AG09319 (cell line): ENCODE measurements around the gene BTBD9.

Source experiments
- DNase-seq: peaks from one replicate; pipeline ENCODE4 v3.0.0-alpha.2; 2010; ENCODE audit warnings: low read depth; ENCODE audit errors: extremely low read depth
- TF ChIP-seq, protein P1 (sequence below): IDR thresholded peaks from 2 replicates; pipeline ENCODE4 v1.5.1; 2011; ENCODE audit warnings: low read depth, mild to moderate bottlenecking, inconsistent platforms, low read length, moderate library complexity

The BTBD9 gene

GRCh38 chr6:38501931-38502330, 137.8 kb downstream of the BTBD9 start:
- TF ChIP-seq, protein P1, sequence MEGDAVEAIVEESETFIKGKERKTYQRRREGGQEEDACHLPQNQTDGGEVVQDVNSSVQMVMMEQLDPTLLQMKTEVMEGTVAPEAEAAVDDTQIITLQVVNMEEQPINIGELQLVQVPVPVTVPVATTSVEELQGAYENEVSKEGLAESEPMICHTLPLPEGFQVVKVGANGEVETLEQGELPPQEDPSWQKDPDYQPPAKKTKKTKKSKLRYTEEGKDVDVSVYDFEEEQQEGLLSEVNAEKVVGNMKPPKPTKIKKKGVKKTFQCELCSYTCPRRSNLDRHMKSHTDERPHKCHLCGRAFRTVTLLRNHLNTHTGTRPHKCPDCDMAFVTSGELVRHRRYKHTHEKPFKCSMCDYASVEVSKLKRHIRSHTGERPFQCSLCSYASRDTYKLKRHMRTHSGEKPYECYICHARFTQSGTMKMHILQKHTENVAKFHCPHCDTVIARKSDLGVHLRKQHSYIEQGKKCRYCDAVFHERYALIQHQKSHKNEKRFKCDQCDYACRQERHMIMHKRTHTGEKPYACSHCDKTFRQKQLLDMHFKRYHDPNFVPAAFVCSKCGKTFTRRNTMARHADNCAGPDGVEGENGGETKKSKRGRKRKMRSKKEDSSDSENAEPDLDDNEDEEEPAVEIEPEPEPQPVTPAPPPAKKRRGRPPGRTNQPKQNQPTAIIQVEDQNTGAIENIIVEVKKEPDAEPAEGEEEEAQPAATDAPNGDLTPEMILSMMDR = no peak
- no peak for DNase-seq

- no peak for DNase-seq
- TF ChIP-seq, protein P1 = no peak
Measured at GRCh38 chr6:38499529-38500096, 140.1 kb downstream of the BTBD9 start.

DNA sequence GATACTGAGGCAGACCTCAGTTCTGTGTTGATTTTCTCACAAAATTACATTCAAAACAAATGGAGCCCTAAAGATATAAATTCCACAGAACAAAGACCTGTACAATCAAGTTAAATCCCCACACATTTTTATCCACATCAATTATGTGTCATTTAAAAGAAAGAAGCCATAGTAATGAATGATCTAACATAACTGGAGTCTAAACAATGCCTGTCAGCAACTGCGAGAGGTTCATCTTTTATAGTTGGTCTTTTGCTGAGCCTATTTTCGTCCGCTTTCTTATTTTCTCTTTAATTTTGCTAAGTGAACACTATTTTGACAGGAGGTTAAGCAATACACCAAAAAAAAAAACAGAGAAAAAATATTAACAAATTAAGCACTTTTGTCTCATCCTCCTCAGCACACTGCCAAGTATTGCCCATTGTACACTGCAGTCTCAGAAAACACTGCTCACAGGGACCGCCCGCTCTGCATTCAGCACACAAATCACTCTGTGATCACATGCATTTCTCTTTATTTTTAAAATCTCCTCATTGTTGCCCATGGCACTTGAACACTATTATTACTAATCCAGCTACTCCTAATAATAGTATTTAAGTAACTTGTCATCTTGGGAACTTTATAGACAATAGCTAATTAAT, 140.8 kb downstream of the BTBD9 start:
- DNase-seq = no peak
- TF ChIP-seq, protein P1 = no peak

DNA sequence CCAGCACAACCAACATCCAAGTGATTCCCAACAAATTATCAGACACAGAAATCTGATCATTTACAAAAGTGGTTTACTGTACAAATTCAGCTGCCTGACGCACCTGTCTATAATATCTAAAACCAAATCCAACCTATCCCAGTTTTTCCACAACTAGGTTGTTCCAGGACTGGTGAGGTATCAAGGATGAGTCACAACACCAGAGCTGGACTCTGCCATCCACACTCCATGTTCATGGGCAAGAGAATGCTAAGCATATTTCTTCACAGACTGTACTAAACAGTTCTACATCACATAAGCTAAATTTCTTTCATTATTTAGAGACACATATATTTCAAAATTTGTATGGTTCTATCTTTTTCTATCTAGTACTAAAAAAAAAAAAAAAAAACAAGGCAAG, 141.6 kb downstream of the BTBD9 start:
- no peak for DNase-seq
- TF ChIP-seq, protein P1 = no peak

DNA sequence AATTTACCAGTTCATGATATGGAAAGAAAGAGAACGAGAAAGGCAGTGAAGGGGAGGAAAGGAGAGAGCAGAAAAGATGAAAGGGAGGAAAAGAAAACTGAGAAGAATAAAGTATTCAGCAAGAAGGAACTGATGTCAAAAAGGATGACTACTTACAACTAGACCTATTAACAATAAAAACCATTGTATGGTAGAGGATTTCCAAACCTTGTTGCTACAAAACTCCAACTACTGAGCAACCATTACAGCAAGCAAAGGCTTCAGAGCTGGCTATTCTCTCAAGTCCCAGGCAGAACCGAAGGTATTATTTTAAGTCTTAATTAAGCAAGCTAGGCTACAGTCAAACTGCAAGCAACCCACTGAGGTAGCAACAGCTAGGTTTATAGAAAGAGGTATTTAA, 142.2 kb downstream of the BTBD9 start:
- TF ChIP-seq, protein P1 = no peak

GRCh38 chr6:38495922-38496635, 143.7 kb downstream of the BTBD9 start:
- TF ChIP-seq, protein P1 = no peak
- DNase-seq = no peak

More for the DNA sequence above, 142.2 kb downstream of the BTBD9 start:
- no peak for DNase-seq

DNA sequence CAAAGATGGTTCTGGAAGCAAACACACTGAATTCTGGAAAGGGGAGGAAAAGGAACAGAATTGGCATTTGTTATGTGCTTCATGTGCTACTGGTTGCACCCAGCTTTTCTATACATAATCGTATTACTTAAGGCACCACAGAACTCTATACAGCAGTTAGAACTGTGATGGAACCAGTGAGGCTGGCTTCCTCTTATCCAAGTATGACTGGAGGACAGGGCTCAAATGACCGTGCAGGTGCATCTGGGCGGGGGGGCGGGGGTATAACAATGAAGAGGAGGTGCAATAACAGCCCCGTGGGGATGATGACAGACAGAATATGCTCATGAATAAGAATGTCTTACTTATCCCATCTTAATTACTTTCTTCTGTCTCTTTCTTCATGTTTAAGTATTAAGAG, 144.2 kb downstream of the BTBD9 start:
- DNase-seq = no peak
- TF ChIP-seq, protein P1 = no peak
